GM12864 (cell line): Measurements from ENCODE around the gene CCDC141.
"Not testable (repeated sequence)": the region's sequence is repeated elsewhere in the genome, so short reads cannot be mapped to it uniquely, and the experiment has no call there.

Source experiments
- DNase-seq: peaks from one replicate; pipeline ENCODE4 v3.0.0-alpha.2; 2011; ENCODE audit warnings: low read depth
- H3K4me3 ChIP-seq: 2 replicates; pipeline ENCODE4 v1.5.1; 2011; ENCODE audit warnings: mild to moderate bottlenecking, low read depth, low read length, control low read depth
- TF ChIP-seq, protein P1 (sequence below): IDR thresholded peaks from 2 replicates; pipeline ENCODE4 v1.5.1; 2011; ENCODE audit warnings: low read depth, mild to moderate bottlenecking, moderate library complexity, low read length, control low read depth, inconsistent platforms; ENCODE audit errors: missing control alignments

Gene CCDC141

DNA sequence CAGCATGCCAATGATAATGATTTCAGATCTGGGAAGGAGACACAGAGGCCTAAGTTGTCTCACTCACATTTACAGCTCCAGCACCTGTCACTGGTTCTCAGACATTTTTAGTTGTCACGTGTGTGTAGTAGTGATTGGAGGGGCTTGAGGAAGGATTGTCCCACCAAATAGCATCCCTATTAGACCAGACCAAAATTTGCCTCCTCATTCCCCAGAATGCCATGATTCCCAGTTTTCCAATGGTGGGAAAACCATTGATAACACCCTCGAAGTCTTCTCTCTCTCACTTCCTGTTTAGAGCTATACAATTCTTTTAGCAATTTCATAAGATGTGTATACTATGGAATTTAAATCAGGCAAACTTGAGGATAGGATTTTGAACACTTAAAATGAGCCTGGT, 52.5 kb downstream of the CCDC141 start:
- H3K4me3 ChIP-seq = no peak overlapping the region
- DNase-seq = no peak
- TF ChIP-seq, protein P1, sequence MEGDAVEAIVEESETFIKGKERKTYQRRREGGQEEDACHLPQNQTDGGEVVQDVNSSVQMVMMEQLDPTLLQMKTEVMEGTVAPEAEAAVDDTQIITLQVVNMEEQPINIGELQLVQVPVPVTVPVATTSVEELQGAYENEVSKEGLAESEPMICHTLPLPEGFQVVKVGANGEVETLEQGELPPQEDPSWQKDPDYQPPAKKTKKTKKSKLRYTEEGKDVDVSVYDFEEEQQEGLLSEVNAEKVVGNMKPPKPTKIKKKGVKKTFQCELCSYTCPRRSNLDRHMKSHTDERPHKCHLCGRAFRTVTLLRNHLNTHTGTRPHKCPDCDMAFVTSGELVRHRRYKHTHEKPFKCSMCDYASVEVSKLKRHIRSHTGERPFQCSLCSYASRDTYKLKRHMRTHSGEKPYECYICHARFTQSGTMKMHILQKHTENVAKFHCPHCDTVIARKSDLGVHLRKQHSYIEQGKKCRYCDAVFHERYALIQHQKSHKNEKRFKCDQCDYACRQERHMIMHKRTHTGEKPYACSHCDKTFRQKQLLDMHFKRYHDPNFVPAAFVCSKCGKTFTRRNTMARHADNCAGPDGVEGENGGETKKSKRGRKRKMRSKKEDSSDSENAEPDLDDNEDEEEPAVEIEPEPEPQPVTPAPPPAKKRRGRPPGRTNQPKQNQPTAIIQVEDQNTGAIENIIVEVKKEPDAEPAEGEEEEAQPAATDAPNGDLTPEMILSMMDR = no peak

DNA sequence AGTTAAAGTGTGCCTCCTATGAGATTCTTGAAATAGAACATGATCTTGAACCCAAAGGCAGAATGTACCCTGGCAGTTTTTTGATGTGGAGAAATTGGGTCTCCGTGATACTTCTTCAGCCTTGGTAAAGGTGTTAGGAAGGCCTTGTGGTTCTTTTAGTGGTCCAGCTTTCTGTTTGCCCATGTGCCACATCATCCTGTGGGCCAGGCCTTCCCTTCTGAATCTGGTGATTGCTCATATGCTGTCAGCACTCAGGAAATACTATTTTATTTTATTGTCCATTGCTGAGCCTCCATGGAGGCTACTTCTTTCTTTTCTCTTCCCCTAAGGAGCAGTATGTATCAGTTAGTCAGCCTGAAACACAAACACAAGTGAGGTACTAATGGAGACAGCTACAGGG, 52.9 kb downstream of the CCDC141 start:
- no peak for DNase-seq
- TF ChIP-seq, protein P1 = no peak

DNA sequence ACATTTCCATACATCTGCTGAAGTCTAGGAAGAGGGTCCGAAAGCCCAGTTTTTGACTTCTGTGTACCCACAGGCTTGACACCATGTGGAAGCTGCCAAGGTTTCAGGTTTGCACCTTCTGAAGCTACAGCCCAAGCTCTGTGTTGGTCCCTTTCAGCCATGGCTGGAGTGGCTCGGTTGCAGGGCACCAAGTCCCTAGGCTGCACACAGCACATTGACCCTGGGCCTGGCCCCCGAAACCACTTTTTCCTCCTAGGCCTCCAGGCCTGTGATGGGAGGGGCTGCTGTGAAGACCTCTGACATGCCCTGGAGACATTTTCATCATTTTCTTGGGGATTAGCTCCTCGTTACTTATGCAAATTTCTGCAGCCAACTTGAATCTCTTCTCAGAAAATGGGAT, 55.7 kb downstream of the CCDC141 start:
- H3K4me3 ChIP-seq = no peak overlapping the region
- DNase-seq = no peak
- TF ChIP-seq, protein P1 = no peak

More for the DNA sequence above, 52.9 kb downstream of the CCDC141 start:
- no peak overlapping the region for H3K4me3 ChIP-seq

DNA sequence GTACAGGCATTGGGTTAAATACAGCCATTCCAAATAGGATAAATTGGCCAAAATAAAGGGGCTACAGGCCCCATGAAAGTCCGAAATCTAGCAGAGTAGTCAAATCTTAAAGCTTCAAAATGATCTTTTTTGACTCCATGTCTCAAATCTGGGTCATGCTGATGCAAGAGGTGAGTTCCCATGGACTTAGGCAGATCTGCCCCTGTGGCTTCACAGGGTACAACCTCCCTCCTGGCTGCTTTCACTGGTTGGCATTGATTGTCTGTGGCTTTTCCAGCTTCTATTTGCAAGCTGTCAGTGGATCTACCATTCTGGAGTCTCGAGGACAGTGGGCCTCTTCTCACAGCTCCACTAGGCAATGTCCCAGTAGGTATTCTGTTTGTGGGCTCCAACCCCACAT, 56.1 kb downstream of the CCDC141 start:
- H3K4me3 ChIP-seq = no peak overlapping the region
- TF ChIP-seq, protein P1 = no peak
- DNase-seq = no peak

DNA sequence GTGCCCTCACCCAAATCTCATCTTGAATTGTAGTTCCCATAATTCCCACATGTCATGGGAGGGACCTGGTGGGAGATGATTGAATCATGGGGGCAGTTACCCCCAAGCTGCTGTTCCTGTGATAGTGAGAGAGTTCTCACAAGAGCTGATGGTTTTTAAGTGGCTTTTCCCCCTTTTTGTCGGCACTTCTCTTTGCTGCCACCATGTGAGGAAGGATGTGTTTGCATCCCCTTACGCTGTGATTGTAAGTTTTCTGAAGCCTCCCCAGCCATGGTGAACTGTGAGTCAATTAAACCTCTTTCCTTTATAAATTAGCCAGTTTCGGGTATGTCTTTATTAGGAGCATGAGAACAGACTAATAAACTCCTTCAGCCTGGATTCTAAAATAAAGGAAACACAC, 57.2 kb downstream of the CCDC141 start:
- not testable (repeated sequence) for H3K4me3 ChIP-seq, DNase-seq

DNA sequence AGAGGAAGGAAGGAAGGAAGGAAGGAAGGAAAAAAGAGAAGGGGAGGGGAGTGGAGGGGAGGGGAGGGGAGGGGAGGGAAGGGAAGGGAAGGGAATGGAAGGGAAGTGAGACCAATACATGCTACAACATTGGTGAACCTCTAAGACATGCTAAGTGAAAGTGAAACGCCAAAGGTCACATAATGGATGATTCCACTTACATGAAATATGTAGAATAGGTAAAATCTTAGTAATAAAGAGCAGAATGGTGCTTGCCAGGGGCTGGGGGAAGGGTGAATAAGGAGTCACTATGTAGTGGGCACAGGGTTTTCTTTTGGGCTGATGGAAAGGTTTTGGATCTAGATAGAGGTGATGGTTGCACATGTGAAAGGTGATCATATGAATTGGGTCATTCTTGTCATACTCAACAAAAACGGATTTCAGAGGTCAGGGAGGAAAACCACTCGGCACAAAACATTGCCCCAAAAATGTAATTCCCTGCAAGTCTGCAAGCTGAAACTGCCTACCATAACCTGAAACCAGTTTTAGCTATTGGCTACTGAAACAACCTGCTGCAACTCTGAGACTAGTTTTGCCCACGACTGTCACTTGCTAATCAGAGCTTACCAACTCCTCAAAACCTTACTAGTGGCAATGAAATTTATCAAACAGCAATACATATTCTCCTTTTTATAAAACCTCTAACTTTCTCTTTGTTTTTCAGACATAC, 59.2 kb downstream of the CCDC141 start:
- TF ChIP-seq, protein P1 = no peak

DNA sequence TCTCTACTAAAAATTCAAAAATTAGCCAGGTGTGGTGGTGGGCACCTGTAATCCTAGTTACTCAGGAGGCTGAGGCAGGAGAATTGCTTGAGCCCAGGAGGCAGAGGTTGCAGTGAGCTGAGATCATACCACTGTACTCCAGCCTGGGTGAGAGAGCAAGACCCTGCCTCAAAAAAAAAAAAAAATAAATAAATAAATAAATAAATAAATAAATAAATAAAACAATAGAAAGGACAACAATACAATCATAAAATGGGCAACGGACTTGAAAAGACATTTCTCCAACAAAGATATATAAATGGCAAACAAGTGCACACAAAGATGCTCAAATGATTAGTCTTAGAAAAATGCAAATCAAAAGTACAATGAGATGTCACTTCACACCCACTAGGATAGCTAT, 60.5 kb downstream of the CCDC141 start:
- H3K4me3 ChIP-seq, DNase-seq: not testable (repeated sequence)

More for the DNA sequence above, 59.2 kb downstream of the CCDC141 start:
- H3K4me3 ChIP-seq = peak overlapping the region; percentile 9; the same call in 1 of the 2 replicates
- peak; percentile 31 for DNase-seq

DNA sequence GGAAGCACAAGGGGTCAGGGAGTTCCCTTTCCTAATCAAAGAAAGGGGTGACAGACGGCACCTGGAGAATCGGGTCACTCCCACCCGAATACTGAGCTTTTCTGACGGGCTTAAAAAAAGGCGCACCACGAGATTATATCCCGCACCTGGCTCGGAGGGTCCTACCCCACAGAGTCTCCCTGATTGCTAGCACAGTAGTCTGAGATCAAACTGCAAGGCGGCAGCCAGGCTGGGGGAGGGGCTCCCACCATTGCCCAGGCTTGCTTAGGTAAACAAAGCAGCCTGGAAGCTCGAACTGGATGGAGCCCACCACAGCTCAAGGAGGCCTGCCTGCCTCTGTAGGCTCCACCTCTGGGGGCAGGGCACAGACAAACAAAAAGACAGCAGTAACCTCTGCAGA, 67.3 kb downstream of the CCDC141 start:
- not testable (repeated sequence) for H3K4me3 ChIP-seq, DNase-seq
